ENCODE measurements around the gene DUSP19.

Gene DUSP19

DNA sequence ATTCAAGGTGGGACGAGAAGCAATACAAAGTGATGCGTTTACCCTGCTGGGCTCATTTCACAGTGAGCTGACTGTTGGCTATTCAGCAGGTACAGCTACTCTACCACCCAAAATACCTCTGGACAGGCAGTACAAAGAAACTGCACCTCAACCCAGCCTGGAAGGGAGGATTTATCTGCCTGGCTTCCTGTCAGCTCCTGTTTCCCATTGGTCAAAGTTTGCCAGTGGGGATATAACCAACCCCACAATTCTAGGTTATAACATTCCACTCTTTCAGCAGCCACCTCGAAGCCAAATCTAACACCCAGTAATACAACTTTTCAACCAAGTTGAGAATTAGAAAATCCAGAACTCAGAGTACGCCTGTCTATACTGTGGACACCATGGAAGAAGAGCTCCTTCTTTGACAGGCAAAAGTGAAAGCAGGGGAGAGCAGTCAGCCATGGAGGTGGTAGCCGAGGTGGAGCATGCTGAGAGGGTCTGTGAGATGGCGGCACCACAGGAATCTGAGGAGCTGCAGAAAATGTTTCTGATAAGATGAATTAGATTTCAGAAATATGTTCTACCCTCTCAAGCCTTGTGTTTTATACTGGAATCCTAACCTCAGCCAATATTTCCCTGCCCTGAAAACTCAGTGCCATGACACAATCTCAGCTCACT, 10.8 kb downstream of the DUSP19 start:
- no peak overlapping the region for H3K9ac ChIP-seq (ENCODE audit: low read depth, low read length)
- DNase-seq (no peak), ATAC-seq (ENCODE audit: insufficient read depth, low read depth) (peak; percentile 71)
- no peaks in the 10 kb centered on the region for H3K27me3 ChIP-seq (ENCODE audit: insufficient read depth, low read length, poor library complexity)
- H4K20me1 ChIP-seq (ENCODE audit: insufficient read depth, low read length) = no peaks in the 10 kb centered on the region
- H3K27ac ChIP-seq (ENCODE audit: low read length) = no peak overlapping the region
- H2AFZ ChIP-seq (ENCODE audit: low read depth, low read length) = no peak overlapping the region
- TF ChIP-seq, protein P1, sequence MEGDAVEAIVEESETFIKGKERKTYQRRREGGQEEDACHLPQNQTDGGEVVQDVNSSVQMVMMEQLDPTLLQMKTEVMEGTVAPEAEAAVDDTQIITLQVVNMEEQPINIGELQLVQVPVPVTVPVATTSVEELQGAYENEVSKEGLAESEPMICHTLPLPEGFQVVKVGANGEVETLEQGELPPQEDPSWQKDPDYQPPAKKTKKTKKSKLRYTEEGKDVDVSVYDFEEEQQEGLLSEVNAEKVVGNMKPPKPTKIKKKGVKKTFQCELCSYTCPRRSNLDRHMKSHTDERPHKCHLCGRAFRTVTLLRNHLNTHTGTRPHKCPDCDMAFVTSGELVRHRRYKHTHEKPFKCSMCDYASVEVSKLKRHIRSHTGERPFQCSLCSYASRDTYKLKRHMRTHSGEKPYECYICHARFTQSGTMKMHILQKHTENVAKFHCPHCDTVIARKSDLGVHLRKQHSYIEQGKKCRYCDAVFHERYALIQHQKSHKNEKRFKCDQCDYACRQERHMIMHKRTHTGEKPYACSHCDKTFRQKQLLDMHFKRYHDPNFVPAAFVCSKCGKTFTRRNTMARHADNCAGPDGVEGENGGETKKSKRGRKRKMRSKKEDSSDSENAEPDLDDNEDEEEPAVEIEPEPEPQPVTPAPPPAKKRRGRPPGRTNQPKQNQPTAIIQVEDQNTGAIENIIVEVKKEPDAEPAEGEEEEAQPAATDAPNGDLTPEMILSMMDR (IDR thresholded peaks at IDR 0.05; ENCODE audit: borderline replicate concordance, extremely low read depth, low read length, poor library complexity, severe bottlenecking) = no peak
- TF ChIP-seq EZH2 (IDR thresholded peaks at IDR 0.05; ENCODE audit: borderline replicate concordance, low read depth, low read length, severe bottlenecking) = no peak
- no peaks in the 10 kb centered on the region for H3K36me3 ChIP-seq (ENCODE audit: insufficient read depth, low read length)
- H3K9me3 ChIP-seq (ENCODE audit: insufficient read depth, low read length, severe bottlenecking) = no peaks in the 10 kb centered on the region
- no peak overlapping the region for H3K4me2 ChIP-seq (ENCODE audit: insufficient read depth, low read length)
- H3K79me2 ChIP-seq (ENCODE audit: insufficient read depth, low read length) = no peaks in the 10 kb centered on the region
- H3K4me3 ChIP-seq (ENCODE audit: low read depth in 1 of 2, low read length in 2 of 2) = no peak overlapping the region
- no peaks in the 10 kb centered on the region for H3K4me1 ChIP-seq (ENCODE audit: insufficient read depth, low read length)

DNA sequence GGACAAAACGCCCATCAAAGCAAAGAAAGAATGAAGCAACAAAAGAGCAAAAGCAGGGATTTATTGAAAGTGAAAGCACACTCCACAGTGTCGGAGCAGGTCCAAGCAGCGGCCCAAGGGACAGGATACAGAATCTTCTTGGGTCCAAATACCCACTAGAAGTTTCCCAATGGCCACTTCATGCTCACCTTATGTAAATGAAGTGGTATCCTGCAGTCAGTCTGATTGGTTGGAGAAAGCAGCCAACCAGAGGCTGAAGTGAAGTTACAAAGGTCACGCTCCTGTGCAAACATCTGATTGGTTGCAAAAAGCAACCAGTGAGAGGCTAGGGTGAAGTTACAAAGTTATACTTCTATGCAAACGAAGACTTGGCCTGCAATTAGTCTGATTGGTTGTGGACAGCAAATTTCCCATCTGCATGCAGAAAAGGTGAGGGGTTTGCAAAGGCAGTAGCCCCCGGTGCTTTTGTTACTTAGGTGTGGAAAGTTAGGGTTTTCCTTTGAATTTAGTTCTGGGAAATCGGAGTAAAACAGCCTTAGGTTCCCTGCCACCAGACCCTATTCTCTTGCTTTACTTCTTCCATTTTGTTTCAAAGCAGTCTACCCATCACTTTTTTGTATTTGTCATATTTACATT, 12.9 kb downstream of the DUSP19 start:
- ATAC-seq (ENCODE audit: insufficient read depth, low read depth) = no peak
- H3K79me2 ChIP-seq (ENCODE audit: insufficient read depth, low read length) = no peaks in the 10 kb centered on the region
- no peaks in the 10 kb centered on the region for H3K9me3 ChIP-seq (ENCODE audit: insufficient read depth, low read length, severe bottlenecking)
- no peaks in the 10 kb centered on the region for H3K27me3 ChIP-seq (ENCODE audit: insufficient read depth, low read length, poor library complexity)
- H3K27ac ChIP-seq (ENCODE audit: low read length) = no peak overlapping the region
- DNase-seq = no peak
- H2AFZ ChIP-seq (ENCODE audit: low read depth, low read length) = no peak overlapping the region
- no peak overlapping the region for H3K4me3 ChIP-seq (ENCODE audit: low read depth in 1 of 2, low read length in 2 of 2)
- TF ChIP-seq EZH2 (IDR thresholded peaks at IDR 0.05; ENCODE audit: borderline replicate concordance, low read depth, low read length, severe bottlenecking) = no peak
- TF ChIP-seq, protein P1 (IDR thresholded peaks at IDR 0.05; ENCODE audit: borderline replicate concordance, extremely low read depth, low read length, poor library complexity, severe bottlenecking) = no peak
- no peaks in the 10 kb centered on the region for H3K36me3 ChIP-seq (ENCODE audit: insufficient read depth, low read length)
- H4K20me1 ChIP-seq (ENCODE audit: insufficient read depth, low read length) = no peaks in the 10 kb centered on the region
- H3K4me2 ChIP-seq (ENCODE audit: insufficient read depth, low read length) = no peak overlapping the region
- no peak overlapping the region for H3K9ac ChIP-seq (ENCODE audit: low read depth, low read length)
- no peaks in the 10 kb centered on the region for H3K4me1 ChIP-seq (ENCODE audit: insufficient read depth, low read length)

DNA sequence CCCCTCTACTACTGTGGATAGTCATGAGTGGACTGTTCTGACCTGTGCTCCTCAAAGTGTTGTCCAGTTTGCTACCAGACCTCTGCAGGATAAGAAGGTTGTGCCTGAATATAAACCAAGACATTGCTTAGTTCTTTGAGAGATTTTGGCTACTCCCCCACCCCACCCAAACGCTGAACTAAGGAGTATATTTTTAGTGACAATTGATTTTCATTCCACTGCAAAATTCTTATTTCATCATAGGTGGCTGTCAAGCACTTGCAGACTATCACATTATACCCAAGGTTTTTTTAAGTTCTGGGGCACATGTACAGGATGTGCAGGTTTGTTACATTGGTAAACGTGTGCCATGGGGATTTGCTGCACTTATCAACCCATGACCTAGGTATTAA, 13.4 kb downstream of the DUSP19 start:
- no peak for DNase-seq
- Histone ChIP-seq H3K27ac (ENCODE audit: low read length) (no peak overlapping the region), H3K27me3 (ENCODE audit: insufficient read depth, low read length, poor library complexity) (no peaks in the 10 kb centered on the region), H3K4me2 (ENCODE audit: insufficient read depth, low read length) (no peak overlapping the region), H3K79me2 (ENCODE audit: insufficient read depth, low read length) (no peaks in the 10 kb centered on the region), H3K4me3 (ENCODE audit: low read depth in 1 of 2, low read length in 2 of 2) (no peak overlapping the region), H4K20me1 (ENCODE audit: insufficient read depth, low read length) (no peaks in the 10 kb centered on the region), H3K9ac (ENCODE audit: low read depth, low read length) (no peak overlapping the region), H2AFZ (ENCODE audit: low read depth, low read length) (no peak overlapping the region), H3K9me3 (ENCODE audit: insufficient read depth, low read length, severe bottlenecking) (no peaks in the 10 kb centered on the region), H3K4me1 (ENCODE audit: insufficient read depth, low read length) (no peaks in the 10 kb centered on the region), H3K36me3 (ENCODE audit: insufficient read depth, low read length) (no peaks in the 10 kb centered on the region)
- TF ChIP-seq, protein P1 (IDR thresholded peaks at IDR 0.05; ENCODE audit: borderline replicate concordance, extremely low read depth, low read length, poor library complexity, severe bottlenecking) = no peak
- TF ChIP-seq EZH2 (IDR thresholded peaks at IDR 0.05; ENCODE audit: borderline replicate concordance, low read depth, low read length, severe bottlenecking) = no peak
- no peak for ATAC-seq (ENCODE audit: insufficient read depth, low read depth)

Data from DND-41 (cell line).